ENCODE data around the gene RASAL1. TPM values are rescaled to one million over a fixed set of nuclear protein-coding genes. Genes with fewer than 3 reads are reported as not detected.

RASAL1 gene
- total and polyA plus RNA-seq, 8 donors, result 3.0 to 62.0 (median 23.8) TPM

DNA sequence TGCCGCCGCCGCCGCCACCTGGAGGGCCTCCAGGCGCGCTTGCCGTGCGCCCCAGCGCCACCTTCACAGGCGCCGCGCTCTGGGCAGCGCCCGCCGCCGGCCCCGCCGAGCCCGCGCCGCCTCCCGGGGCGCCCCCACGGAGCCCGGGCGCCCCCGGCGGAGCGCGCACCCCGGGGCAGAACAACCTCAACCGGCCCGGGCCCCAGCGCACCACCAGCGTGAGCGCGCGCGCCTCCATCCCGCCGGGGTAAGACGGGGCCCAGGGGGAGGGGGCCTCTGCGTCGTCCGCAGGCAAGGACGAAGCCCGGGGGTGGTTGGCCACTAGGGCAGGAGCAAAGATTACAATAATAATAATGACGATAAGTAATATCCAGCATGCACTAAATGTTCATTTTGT is 57.7 kb downstream of the RASAL1 start:
- H3K4me3 ChIP-seq, result no peak overlapping the region
- intact Hi-C loops (cut with DNase I; ENCODE audit: low total_unique reads), result no loop called here
- H3K27ac ChIP-seq, result no peak overlapping the region
- no peaks in the 10 kb centered on the region for H3K4me1 ChIP-seq
- DNase-seq, result no peak
- TF ChIP-seq EP300 (IDR thresholded peaks at IDR 0.05) (no peak), POLR2AphosphoS5 (IDR thresholded peaks at IDR 0.05) (no peak), POLR2A (IDR thresholded peaks at IDR 0.05) (no peak)
- TF ChIP-seq, protein P1, sequence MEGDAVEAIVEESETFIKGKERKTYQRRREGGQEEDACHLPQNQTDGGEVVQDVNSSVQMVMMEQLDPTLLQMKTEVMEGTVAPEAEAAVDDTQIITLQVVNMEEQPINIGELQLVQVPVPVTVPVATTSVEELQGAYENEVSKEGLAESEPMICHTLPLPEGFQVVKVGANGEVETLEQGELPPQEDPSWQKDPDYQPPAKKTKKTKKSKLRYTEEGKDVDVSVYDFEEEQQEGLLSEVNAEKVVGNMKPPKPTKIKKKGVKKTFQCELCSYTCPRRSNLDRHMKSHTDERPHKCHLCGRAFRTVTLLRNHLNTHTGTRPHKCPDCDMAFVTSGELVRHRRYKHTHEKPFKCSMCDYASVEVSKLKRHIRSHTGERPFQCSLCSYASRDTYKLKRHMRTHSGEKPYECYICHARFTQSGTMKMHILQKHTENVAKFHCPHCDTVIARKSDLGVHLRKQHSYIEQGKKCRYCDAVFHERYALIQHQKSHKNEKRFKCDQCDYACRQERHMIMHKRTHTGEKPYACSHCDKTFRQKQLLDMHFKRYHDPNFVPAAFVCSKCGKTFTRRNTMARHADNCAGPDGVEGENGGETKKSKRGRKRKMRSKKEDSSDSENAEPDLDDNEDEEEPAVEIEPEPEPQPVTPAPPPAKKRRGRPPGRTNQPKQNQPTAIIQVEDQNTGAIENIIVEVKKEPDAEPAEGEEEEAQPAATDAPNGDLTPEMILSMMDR (IDR thresholded peaks at IDR 0.05), result no peak
- H3K27me3 ChIP-seq, result peaks cover 0 to 76% (median 10%) of the 10 kb centered on the region in 3 donors
- H3K36me3 ChIP-seq, result no peaks in the 10 kb centered on the region
- 15 to 39% (median 31%) methylated on average over 18 to 48 of the region's 48 CpGs for WGBS, 5 donors
- no peaks in the 10 kb centered on the region for H3K9me3 ChIP-seq

DNA sequence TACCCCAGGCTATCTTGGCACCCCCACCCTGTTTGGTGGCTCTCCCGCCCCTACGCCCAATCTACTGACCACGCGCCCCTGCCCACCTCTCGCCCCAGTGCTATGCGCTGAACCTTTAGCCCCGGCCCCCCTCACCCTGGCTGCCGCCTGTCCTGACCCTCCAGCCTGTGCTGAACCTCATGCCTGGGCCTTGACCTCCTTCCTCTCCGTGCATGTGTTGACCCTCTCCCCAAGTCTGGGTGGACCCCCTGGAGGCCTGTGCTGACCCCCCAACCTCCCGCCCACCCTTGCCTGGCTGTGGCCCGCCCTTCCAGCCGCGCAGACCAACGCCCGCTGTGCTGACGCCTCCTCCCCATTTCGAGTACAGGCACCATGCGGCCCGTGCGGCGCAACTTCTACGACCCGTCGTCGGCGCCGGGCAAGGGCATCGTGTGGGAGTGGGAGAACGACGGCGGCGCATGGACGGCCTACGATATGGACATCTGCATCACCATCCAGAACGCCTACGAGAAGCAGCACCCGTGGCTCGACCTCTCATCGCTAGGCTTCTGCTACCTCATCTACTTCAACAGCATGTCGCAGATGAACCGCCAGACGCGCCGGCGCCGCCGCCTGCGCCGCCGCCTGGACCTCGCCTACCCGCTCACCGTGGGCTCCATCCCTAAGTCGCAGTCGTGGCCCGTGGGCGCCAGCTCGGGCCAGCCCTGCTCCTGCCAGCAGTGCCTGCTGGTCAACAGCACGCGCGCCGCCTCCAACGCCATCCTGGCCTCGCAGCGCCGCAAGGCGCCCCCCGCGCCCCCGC is 58.3 kb downstream of the RASAL1 start:
- no peak overlapping the region for H3K4me3 ChIP-seq
- H3K36me3 ChIP-seq, result no peaks in the 10 kb centered on the region
- no peak overlapping the region for H3K27ac ChIP-seq
- H3K27me3 ChIP-seq, result peaks cover 0 to 71% (median 10%) of the 10 kb centered on the region in 3 donors
- no peaks in the 10 kb centered on the region for H3K9me3 ChIP-seq
- H3K4me1 ChIP-seq, result no peaks in the 10 kb centered on the region
- no peak for DNase-seq
- TF ChIP-seq POLR2A (IDR thresholded peaks at IDR 0.05), result no peak
- 21 to 38% (median 33%) methylated on average over 30 to 70 of the region's 70 CpGs for WGBS, 5 donors
- intact Hi-C loops (cut with DNase I; ENCODE audit: low total_unique reads), result no loop called here

DNA sequence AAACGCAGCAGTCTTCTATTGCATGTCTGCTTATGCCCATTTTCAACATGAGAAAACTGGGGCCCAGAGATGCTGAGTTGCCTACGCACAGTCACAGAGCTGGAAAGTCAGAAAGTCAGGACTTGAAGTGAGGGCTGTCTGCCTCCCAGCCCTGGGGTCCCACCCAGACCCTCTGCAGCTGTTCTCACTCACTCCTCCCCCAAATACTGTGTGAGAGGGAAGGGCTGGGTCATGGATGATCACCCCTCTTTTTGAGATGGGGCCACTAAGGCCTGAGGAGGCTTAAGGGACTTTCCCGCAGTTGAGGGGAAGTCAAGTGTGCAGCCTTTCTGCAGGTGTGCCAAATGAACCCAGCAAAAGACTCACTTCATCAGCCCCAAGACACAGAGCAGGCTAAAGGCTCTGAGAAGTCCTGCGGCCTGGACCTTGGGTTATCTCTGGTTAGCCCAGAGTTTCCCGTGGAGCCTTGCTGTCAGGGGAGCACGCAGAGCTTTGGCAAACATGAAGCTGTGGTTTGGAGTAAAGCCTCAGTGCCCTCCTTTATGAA is 60.4 kb downstream of the RASAL1 start:
- Histone ChIP-seq H3K4me3 (no peak overlapping the region), H3K36me3 (no peaks in the 10 kb centered on the region), H3K4me1 (peaks cover 0 to 5% (median 0%) of the 10 kb centered on the region in 4 donors), H3K27ac (no peak overlapping the region), H3K9me3 (no peaks in the 10 kb centered on the region), H3K27me3 (peaks cover 0 to 52% (median 10%) of the 10 kb centered on the region in 3 donors)
- DNase-seq, result no peak
- 50 to 82% (median 62%) methylated on average over 6 of the region's 6 CpGs for WGBS, 5 donors
- intact Hi-C loops (cut with DNase I; ENCODE audit: low total_unique reads), result no loop called here
- no peak for TF ChIP-seq POLR2A (IDR thresholded peaks at IDR 0.05)
- no peak for TF ChIP-seq POLR2AphosphoS5 (IDR thresholded peaks at IDR 0.05)
- TF ChIP-seq, protein P1 (IDR thresholded peaks at IDR 0.05), result no peak
- no peak for TF ChIP-seq EP300 (IDR thresholded peaks at IDR 0.05)

DNA sequence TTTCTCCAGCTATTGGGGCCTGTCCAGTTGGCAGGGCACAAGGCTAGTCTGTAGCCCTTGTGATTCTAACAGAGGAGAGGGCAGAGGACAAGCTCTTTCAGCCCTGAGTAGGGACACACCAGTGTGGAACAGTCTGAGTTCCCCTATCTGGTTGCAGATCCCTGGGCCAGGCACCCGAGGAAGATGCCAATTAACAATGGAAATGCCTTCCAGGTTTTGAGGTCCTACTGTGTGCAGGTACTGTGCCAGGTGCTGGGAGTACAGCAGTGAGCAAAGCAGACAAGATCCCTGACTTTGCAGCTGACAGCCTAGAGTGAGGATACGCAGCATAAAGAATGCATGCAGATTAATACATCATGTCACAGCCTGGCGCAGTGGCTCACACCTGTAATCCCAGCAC is 62.0 kb downstream of the RASAL1 start:
- intact Hi-C loops (cut with DNase I; ENCODE audit: low total_unique reads), result no loop called here
- Histone ChIP-seq H3K27ac (no peak overlapping the region), H3K27me3 (peaks cover 0 to 36% (median 10%) of the 10 kb centered on the region in 3 donors), H3K9me3 (no peaks in the 10 kb centered on the region), H3K4me1 (peaks cover 0 to 10% (median 0%) of the 10 kb centered on the region in 4 donors), H3K36me3 (no peaks in the 10 kb centered on the region), H3K4me3 (no peak overlapping the region)
- no peak for DNase-seq
- WGBS, 5 donors, result 73 to 76% (median 76%) methylated on average over 3 of the region's 3 CpGs
- TF ChIP-seq, protein P1 (IDR thresholded peaks at IDR 0.05), result no peak
- TF ChIP-seq POLR2A (IDR thresholded peaks at IDR 0.05) (no peak), EP300 (IDR thresholded peaks at IDR 0.05) (no peak)

DNA sequence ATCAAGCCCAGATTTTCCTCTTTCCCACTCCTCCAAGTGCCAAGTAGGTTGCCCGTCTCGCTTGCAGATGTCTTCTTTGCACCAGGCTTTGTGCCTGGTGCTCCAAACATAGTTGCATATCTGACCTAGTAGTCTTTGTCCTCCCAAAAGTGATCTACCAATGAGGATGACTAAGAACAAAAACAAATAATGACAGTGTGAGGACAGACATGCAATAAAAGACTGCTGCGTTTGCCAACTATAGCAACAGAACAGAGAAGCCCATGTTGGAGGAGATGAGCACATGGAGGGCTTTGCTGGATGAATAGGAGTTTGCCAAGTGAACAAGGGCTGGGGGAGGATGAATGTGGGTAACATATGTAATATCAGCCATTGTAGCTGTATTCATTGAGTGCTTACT is 63.4 kb downstream of the RASAL1 start:
- H3K36me3 ChIP-seq, result no peaks in the 10 kb centered on the region
- H3K27ac ChIP-seq, result no peak overlapping the region
- no peak overlapping the region for H3K4me3 ChIP-seq
- TF ChIP-seq EP300 (IDR thresholded peaks at IDR 0.05) (no peak), POLR2AphosphoS5 (IDR thresholded peaks at IDR 0.05) (no peak), POLR2A (IDR thresholded peaks at IDR 0.05) (no peak)
- TF ChIP-seq, protein P1 (IDR thresholded peaks at IDR 0.05), result no peak
- DNase-seq, result no peak
- peaks cover 0 to 23% (median 5%) of the 10 kb centered on the region in 3 donors for H3K27me3 ChIP-seq
- H3K9me3 ChIP-seq, result no peaks in the 10 kb centered on the region
- H3K4me1 ChIP-seq, result peaks cover 0 to 10% (median 0%) of the 10 kb centered on the region in 4 donors
- 70 to 84% (median 83%) methylated on average over 3 of the region's 3 CpGs for WGBS, 5 donors
- intact Hi-C loops (cut with DNase I; ENCODE audit: low total_unique reads), result no loop called here

Measured in stomach (tissue), 9 donors.